DMS79 treated with DMSO at 0.1 percent for 48 hours (cell line): ENCODE measurements around the gene NMNAT2.
A peak's percentile ranks its signal among the peaks of the same experiment; 100 is the strongest.
"Not testable (repeated sequence)": the region's sequence is repeated elsewhere in the genome, so short reads cannot be mapped to it uniquely, and the experiment has no call there.

Source experiments
- DNase-seq: peaks from one replicate; lab custom pipeline; 2025; lab: John Stamatoyannopoulos, UW

NMNAT2 gene

DNA sequence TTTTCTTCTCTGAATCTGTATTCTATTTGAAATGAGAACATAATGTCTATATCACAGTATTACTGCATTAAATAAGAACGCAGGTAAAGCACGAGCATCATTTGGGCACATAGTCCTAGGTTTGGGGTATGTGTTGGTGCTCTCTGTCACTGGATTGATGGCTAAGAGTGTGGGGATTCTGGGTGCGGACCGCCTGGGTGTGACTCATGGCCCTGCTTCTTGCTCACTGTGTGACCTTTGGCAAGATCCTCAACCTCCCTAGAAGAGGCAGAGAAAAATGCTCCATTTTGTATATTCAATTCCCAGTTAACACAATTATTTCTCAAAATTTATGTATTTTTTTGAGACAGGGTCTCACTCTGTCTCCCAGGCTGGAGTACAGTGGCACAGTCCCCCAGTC lies 132.4 kb downstream of the NMNAT2 start:
- DNase-seq: no peak

DNA sequence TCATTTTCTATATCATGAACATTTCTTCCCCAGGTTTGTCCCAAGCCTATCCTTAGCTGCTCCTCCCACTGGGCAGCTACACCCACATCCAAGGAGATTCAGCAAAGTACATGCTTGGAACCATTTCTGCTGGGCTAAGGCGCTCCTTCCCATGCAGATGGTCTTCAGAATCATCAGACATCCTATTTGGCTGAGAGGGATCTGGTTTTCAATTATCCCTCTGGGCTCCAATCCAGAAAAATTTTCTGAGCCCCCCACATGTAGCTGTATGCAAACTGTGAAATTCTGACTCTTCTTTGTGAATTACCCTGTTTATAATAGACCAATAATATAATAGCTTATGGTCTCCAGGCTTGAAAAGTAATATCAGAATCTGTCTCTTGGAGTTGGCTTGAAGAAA lies 132.9 kb downstream of the NMNAT2 start:
- no peak for DNase-seq

DNA sequence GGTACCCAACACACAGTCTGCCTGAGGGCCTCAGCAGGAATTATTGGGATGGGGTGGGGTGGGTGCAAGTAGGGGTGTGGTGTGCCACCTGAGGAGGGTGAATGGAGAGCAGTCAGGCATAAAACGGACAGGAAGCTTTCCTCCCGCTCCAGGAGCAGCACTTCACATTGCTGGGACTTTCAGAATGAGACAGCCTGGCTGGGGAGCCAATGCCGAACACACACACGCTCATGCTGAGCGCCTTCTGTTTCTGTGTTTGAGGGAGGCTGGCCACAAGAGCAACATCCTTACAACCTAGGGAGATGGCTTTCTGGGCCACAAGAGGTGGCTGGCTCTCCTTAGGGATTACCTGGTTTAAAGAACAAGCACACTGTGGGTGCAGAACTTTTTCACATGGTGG lies 134.1 kb downstream of the NMNAT2 start:
- DNase-seq: no peak

DNA sequence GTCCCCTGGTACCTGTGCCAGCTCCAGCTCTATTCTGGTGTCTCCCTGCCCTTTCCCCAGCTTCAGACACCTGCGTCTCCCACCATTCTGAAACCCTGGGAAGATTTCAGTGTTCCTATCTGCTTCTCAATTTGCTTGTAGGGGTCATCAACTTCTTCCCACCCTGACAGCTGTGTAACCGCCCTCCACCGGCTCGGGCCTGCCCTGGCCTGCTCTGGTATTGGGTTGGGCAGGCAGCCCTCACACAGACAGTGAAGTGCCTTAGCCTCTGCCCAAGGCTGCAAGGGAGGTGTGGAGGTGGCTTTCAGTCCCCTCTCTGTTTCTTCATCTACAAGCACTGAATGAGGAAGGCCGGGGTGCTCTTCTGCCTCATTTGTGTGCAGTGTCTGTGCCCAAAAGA lies 134.9 kb downstream of the NMNAT2 start:
- DNase-seq: no peak

DNA sequence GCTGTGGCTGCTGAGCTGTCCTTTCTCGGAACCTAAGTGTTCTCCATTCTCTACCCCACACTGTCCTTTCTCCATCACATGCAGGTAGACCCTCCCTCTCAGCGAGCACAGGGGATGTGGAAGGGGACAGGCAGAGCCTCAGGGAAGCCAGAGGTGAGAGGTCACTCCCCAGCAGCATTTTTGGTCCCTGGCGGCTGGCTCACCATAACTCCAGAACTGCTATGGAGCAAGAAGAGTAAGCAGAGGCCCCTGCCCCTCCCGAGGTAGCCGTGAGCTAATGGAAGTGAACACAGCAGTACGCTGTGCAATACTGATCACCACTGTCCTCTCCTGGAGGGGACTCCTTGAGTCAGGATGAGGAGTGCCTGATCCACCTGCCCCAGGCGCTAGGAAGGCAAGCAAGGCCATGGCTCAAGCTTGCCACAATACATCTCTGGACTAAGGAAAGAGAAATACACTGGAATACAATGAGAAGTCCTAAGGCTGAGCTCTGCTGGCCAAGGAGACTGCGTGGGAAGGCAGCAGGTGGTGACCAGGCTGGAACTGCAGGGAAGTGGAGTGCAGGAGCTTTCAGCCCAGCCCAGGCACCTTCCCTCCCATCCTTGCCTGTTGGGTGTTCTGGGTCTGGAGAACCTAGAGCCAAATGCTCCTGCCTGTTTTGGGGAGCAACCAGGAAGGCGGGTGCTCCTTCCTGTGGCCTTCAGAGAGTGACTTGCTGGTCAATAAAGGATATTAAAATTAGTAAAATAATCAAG lies 135.9 kb downstream of the NMNAT2 start:
- no peak for DNase-seq

DNA sequence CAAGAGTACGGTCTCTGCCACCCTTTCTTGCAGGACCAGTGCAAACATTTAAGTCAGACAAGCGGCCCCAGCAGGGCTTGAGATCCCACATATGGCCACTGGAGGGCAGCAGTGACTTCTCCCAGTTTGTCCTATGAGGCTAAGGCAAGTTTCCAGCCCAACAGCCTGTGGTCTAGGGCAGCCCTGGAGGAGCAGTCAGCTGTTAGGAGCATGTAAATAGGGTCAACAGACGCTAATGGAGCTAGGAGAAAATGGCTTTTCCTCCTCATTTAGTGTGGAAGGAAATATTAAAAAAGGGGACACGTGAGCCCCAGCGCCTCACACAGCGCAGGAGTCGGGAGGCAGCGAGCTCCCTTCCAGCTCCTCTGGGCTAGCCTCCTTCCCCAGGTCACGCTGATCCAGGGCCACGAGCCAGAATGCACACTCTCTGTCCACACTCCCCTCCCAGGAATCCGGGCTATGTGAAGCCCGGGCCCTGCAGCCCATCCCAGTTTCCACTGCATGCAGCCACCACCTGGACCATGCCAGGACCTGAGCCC lies 136.6 kb downstream of the NMNAT2 start:
- DNase-seq: peak; percentile 76

DNA sequence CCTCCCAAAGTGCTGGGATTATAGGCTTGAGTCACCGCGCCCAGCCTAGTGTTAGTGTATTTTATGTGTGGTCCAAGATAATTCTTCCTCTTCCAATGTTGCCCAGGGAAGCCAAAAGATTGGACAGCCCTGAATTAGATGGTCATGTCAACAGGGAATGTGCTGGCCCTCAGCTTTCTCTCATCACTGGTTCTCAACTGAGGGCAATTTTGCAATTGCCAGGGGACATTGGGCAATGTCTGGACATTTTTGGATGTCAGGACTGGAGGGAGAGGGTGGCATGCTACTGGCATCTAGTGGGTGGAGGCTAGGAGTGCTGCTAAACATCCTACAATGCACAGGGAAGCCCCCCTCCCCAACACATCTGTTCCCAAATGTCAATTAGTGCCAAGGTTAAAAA lies 137.1 kb downstream of the NMNAT2 start:
- DNase-seq: no peak

DNA sequence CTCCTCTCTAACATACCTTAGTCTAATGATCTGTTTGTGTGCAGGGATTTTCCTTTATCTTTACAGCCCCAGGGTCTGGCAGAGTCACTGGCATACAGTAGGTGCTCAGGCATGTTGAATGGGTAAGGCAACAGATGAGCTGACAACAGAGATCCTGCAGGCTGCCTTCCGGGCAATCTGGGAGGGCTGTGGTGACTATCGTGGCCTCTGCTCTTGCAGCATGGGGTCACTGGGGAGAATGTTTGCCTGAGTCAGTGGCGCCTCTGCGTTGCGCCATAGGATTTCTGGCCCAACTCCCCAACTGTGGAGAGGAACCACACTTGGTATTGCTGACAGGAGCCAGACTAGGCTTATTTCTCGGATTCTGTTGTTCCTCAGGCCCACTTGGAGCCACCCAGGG lies 138.3 kb downstream of the NMNAT2 start:
- DNase-seq: no peak

DNA sequence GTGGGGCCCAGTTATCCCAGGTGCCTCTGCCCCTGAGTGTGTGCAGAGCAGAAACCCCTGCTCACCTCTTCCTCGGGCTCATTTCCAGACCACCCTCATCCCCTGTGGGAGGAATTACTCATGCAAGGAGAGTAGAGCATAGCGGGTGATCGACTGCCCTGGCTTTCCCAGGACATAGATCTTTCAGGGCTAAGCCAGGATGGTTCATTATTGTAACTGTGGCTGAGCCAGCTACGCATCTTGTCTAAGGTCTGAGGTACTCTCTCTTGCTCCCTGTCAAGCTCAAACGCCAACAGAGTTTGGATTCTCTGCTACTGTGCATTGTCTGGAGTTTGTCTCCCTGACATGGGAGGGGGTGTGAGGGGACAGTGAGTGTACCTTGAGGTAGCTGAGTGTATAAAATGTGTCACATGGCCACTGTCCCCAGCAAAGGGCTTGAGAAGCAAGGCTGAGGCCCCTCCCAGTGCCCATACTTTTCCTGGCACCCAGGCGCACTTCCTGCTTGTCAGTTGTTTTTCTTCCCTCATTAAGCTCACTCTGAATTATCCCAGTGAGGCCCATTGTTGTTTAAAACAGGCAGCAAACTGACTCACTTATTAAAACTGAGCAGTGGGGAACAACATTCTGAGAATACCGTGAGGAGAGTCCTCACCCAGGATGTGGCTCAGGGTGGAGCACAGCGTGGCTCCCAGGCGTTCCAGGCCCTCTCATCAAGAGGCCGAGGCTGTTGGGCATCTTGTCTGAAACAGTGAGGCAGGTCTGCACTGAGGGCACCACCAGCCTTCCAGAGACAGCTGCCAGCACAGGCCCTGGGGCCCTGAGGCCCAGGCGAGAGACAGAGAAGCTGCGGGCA lies 139.2 kb downstream of the NMNAT2 start:
- no peak for DNase-seq

DNA sequence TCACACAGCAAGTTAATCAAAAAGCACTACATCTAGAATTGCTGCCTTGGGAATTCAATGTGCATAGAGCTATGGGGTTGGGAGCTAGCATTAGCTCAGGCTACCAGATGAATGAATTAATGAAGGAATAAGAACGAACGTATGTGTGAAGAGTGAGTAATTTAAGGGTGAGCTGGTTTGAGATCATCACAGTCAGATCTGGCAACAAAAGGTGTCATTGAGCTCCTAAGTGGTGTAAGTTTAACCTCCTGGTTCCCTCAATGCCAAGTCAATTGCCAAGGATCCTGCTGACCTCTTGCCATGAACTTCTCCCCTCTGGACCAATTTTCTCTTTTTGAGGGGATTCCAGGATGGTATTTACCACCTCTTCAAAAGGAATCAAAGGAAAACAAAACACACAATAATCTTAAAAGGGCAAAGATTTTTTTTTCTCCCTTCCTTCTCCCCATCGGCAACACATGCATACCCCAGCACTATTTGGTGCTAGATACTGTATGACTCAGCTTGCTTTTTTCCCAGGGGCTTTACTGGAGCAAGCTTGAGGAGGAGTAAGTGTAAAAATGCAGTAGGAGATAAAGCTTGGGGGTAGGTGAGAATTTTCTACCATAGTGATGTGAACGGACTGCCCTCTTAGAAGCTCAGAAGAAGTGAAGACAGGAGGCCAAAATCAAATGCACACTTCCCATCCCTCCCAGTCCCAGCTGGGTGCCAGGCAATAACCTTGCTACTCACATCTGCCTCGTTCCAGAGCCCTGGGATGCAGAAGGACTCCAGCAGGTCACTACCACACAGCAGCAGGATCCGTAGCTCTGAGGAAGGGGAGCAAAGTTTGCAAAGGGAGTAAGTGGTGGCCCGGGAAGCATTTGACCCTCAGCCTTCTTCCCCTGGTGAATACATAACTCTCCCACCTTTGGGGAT lies 140.1 kb downstream of the NMNAT2 start:
- DNase-seq: no peak

DNA sequence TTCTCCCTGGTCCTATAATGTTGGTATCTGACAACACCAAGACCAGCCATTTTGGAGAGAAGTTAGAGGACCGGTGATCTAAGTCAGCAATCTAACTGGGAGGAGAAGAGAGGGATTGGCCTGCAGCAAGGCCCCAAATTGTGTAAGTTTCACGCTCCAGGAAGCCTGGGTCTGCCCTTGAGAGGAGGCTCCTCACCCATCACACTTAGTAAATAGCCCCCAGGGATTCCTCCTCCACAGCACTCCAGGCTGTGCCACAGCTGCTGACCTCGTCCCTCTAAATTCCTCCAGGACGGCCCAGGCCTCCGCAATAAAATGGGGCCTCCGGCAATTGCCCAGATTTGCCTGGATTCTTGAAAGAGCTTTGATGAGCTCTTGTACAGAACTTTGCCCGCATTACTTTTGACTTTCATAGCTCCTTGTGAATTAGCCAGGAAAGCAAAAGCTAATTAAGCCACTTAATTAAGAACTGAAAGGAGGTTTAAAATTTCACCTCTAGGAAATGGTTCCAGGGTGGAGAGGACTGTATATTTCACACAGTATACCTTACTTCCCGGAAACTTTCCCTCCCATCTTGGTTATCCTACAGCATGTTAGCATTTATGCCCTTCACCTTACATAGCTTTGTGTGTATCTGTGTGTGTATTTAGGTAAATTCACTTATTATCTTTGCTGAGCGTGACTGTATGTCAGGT lies 141.6 kb downstream of the NMNAT2 start:
- DNase-seq: no peak

DNA sequence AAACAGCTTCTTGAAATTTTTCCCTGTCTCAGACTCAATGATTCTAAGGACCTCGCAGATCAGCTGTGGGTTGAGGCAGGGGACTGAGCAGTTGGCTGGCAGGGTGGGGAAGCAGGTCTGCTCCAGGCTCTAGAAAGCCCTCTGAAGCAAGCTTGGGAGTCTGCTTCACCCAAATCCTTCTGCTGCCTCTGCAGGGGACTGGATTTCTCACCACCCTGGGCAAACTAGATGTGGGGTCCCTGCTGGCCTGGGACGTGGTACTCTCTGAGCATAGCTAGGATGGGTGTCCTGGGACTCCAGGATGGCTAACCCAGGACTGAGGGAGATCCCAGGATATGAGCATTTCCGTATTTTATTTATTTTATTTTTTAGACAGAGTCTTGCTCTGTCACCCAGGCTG lies 142.9 kb downstream of the NMNAT2 start:
- no peak for DNase-seq

DNA sequence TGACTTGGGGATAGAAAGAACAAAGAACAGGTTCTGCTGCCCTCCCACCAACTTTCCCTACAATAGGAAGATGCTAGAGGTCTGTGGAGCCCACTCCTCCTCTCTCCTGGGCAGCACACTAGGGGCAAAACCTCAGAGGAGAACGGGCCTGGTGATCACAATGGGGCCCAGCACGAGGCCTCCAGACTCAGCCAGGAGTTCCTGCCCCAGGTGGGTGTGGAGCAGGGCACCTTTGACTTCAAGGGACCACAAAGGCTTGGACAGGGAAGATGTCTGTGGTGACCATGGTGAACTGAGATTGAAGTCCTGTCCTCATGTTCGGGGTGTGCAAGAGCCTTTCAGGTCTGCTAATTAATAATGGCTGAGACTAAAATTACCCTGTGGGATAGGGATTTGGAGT lies 143.3 kb downstream of the NMNAT2 start:
- no peak for DNase-seq

DNA sequence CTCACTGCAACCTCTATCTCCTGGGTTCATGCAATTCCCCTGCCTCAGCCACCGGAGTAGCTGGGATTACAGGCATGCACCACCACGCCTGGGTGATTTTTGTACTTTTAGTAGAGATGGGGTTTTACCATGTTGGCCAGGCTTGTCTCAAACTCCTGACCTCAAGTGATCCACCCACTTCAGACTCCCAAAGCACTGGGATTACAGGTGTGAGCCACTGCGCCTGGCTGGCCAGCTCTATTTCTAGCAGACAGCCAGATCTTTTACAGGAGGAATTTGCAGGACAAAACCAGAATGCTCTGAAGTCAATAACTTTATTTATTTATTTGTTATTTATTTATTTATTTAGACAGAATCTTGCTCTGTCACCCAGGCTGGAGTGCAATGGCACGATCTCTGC lies 144.2 kb downstream of the NMNAT2 start:
- DNase-seq: not testable (repeated sequence)

DNA sequence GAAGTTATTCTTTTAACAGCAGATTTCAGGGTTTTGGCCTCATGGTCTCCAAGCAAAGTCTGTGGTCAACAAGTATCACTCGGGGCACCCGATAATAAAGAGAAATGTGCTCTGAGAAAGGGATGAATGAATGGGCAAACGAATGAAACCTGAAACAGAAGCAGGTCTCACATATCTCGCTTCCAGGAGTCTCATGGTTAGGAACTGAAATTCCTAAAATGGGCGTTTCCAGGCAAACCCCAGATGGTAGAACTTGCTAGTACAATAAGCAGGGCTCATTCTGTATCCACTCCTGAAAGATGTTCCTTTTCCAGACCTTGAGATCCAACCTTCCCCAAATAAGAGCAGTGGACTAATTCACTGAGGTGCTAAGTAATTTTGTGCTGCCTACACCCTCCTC lies 144.9 kb downstream of the NMNAT2 start:
- DNase-seq: no peak

DNA sequence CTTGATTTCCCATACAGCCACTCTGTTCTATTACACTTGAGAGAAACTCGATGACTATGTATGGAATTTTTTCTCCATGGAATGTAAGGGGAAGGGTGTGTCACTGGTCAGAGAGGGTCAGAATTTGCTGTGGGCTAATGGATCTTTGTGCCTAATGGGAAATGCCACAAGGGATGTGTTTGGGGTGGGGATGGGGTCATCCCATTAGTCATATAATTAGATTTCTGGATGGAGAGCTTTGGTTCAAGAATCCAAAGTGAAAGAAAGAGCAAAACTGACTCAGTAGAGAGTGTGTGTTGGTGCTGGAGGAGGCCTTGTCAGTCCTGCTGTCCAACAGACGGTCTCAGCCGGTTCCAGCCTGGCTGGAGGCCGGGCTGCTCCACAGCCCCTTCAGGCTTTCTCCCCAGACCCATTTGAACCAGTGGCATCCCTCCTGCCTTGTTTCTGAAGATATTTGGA lies 145.8 kb downstream of the NMNAT2 start:
- no peak for DNase-seq

DNA sequence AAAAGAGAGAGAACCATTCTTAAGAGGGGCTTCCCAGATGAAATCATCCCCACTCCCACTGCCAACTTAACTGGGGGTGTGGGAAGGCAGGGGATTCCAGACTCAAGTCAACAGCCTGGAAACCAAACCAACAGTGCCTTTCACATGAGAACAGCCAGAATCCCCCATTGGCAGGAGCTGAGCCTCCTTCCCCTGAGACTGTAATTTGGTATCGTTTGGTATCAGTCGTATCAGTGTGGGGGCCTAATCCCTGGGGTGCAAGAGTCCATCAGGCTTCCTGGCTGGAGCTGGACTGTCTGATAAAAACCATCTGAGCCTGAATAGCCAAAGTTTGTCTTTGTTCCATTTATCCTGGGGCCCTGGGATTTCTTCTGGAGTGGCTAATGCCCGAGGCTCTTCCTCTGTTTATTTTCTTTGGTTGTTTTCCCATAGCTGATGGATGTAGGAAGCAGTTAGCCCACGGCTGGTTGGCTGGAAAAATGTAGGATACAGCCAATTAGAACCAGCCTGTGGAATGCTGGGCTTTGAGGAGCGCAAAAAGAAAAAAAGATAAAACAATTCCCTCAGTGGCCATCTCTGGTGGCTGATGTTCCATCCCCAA lies 147.5 kb downstream of the NMNAT2 start:
- DNase-seq: no peak

DNA sequence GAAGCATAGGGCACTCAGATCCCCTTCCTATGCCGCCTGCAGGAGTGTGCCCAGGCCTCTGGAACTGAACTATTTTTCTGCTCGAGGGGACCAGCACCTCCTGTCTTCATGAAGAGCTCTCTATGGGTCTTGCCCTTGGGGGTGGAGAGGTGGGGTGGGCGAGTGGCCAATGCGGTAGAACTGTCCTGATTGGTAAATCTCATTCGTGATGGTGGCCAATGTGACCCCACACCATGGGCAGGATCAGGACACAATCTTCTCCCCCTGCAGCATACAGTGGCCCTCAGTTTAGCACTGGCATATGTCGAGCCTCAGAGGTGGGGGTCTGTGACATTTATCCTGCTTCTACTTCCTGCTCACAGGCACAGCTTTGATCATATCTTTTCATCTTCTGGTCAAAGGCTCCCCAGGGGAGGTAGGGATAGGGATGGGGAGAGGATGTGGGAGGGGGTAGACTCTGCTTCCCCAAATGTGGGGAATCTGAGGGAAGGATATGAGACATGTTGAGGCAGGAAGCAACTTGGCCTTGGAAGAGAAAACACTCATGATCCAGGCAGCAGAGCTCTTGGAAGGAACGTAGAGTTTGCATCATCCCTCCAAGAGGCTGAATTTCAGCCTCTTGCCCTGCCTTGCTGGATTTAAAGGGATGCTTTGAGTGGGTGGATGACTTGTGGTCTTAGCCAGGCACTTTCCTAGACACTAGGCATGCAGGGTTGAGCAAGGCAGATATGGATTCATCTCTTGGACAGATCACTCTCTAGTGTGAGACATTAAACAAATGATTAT lies 150.3 kb downstream of the NMNAT2 start:
- DNase-seq: no peak

DNA sequence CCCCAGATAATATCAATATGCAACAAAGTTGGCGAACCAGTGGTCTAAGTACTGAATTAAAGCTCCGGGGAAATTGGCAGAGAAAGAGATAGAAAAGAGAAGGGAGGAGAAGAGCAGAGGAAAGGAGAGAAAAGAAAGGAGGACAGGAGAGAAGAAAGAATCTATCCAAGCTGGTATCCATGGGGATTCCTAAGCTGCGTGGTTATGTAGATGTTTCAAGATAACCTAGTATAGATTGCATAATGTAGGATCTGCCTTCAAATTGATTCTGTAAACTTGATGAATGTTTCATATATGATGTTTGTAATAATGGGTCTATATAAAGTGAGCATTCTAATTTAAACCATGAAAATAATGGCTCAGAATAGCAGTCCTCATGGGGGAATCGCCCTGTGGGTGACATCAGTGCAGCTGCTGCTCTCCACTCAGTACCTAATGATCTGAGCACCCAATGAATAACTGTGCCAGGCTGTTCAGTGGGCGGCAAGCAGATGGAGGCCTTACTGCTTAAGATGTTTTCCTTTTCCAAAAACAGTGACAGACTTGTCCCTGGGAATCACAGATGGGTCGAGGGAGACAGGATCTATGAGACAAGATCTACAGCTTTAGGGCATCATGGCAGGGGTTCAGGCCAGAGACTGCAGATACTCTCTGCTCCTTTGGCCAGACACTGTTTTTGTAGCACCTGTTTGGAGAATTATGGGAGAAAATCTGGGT lies 154.1 kb downstream of the NMNAT2 start:
- no peak for DNase-seq
